Measurements from ENCODE around the gene PDE7B.

DNA sequence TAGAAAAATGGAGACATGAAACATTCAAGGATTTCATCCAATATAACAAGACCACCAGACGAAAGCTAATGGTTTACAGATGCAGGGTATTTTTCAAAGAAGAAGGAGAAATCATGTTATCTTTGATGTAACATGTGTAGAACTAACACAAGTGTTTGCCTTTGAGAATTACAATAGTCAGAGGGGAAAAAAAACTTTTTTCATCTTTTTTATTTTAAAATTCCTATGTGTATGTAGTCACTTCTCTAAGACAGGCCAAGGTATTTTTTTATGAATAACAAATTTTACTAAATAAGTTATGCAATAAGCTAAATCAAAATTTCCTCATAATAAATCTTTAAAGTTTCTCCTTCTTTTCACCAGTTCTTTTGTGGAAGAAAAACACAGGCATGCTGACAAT is 161.4 kb downstream of the PDE7B start:
- TF ChIP-seq POLR2A (IDR thresholded peaks at IDR 0.05; ENCODE audit: low read depth, low read length) (no peak), TAF1 (IDR thresholded peaks at IDR 0.05; ENCODE audit: low read depth, low read length) (no peak)
